HG02970 (cell line): ENCODE results near the gene NOTUM.

Source experiments
- ATAC-seq: cut with Tn5 transposase; IDR thresholded peaks from one replicate; pipeline ENCODE4 v1.9.1; 2021; ENCODE audit warnings: mild to moderate bottlenecking, moderate library complexity, moderate number of reproducible peaks; ENCODE audit not compliant: unreplicated experiment, low FRiP score

NOTUM gene

DNA sequence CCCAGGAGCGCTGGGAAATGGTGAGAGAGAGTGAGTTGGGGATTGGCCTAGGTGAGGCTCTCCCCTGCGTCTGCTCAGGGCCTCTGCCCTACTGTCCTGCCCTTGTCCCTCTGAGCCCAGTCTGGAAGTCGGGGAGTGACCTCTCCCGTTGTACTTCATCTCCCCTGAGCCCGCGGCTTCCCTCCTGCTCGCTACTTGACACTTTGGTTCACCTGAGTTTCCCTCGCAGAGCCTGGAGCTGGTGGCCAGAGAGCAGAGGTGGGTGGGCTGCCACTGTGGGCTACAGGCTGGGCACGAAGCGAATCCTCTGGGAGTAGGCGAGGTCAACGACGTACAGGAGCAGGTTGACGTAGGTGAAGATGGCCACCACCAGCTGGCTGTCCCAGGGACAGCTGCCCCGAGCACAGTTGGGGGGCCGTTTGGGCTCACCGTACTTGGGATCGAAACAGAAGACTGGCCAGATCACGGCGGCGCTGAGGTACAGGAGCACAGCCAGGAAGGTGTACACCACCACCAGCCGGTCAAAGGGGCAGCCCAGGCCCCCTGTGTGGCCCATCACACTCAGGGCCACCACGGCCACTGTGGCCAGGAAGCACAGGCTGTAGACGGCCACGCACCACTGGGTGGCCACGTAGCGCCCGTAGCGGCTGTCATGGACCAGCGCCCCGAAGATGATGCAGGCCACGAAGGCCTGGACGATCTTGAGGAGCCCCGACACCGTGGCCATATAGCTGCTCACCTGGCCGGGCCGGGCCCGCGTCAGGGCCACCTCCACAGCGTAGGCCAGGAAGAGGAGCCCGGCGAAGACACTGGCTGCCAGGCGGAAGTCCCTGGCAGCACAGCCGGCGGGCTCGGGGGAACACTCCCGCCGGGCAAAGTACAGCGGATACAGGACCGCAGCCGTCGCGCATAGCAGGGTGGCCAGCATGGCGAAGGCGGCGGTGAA, 20.2 kb downstream of the NOTUM start:
- ATAC-seq: no peak

DNA sequence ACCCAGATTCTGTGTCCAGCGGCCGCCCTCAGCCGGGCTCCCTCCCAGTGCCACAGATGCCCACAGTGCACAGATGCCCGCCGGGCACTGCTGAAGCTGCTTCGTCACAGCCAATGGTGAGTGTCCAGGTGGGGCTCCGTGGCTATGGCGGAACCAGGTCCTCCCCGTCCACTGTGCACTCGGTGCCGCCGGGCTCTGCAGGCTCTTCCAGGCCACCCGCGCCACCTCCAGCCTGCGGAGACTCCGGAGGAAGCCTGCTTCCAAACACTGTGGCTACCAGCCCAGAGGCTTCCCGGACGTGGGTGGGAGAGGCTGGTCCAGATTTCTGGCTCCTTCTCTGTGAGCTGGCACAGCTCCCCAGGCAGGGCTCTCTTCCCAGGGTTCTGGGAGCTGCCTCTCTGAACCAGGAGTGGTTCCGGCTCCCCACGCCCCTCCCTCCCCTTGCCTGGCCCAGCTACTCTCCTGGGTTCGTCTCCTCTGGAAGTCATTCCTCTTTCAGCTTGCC, 21.1 kb downstream of the NOTUM start:
- no peak for ATAC-seq

DNA sequence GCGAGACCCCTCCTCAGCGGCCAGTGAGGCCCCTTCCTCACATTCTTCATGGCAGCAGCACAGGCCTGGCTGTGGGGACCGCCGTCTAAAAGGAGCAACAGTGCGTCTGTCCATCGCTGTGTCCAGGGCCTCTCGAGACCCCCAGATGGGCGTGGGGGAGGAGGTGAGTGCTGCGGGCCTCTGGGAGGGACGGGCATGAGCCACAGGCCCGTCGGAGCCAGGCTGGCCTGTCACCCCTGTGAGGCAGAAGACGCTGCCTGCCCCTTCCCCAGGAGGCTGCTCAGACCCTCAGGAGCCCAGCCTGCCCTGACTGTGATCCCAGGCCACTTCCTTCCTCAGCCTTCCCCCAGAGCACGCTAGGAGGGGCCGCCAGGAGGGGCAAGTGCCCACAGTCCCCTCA, 21.8 kb downstream of the NOTUM start:
- no peak for ATAC-seq

DNA sequence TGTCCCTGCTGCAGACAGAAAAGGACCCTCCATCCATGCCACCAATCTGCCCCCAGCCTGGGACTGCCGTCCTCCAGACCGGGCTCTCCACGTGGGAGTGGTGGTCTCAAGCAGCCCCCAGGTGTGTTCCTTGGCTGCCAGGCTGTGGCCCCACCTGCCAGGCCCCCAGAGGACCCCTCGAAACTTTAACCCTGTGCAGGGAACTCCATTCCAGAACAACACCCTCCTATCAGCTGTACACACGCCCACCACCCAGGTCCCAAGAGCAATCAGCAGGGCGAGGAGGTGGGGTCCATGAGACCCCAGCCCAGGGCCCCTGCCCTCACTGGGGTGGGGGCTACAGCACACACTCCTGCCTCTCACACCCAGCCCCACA, 25.3 kb downstream of the NOTUM start:
- no peak for ATAC-seq

- ATAC-seq: no peak
These were observed 25.9 kb downstream of the NOTUM start for GRCh38 chr17:81934850-81935708.

- no peak for ATAC-seq
These were observed 26.8 kb downstream of the NOTUM start for GRCh38 chr17:81934098-81934757.

GRCh38 chr17:81933178-81933699, 27.7 kb downstream of the NOTUM start:
- no peak for ATAC-seq

- no peak for ATAC-seq
These were observed 28.5 kb downstream of the NOTUM start for GRCh38 chr17:81932333-81932983.

DNA sequence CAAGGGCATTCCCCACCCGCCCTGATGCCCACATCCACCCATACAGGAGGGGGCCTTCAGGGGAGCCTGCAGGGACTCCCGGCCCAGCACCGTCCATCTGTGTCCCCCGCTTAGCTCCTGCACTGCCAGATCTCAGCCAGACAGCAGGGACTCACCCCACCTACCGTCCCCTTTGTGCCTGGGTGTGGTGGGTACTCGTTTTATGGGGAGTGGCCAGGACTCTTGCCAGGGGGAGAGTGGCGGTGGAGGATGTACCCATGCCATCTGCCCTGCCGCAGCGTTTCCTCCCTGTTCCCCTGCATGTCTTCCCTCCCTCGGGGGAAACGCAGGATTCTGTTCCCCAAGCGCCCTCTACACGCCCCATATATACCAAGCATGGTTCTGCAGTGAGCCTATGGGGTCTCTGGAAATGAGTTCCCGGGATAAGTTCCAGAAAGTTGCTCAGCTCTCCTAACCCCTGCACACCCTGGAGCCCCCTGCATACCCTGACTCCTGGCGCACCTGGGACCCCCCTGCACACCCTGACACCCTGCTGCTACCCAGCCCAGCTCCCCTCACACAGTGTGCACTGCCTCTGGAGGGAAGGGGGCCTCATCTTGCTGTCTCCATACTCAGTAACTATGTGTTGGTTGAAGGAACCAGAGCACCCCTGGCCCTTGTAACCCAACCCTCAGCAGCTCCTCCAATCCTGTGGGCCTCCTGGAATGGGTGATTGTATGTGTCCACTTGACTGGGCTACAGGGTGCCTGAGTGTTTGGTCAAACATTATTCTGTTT, 29.2 kb downstream of the NOTUM start:
- no peak for ATAC-seq

DNA sequence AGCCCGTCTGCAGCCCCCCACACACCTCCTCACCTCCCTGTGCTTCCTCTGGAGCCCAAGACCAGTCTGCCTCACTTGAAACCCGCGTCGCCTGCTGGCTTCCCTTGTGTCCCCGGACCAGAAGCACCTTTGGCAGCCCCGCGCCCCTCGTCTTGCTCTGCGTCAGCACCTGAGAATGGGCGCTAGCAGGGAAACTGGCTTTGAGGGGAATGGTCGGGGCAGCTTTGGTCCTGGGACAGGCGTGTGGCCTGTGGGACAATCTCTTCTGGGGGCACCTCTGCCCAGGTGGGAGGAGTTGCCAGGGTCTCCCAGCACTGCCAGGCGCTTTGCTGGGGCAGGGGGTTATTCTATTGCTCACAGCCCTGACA, 29.8 kb downstream of the NOTUM start:
- no peak for ATAC-seq

GRCh38 chr17:81930142-81931125, 30.6 kb downstream of the NOTUM start:
- no peak for ATAC-seq

GRCh38 chr17:81929253-81930141, 31.5 kb downstream of the NOTUM start:
- no peak for ATAC-seq

GRCh38 chr17:81928544-81929252, 32.3 kb downstream of the NOTUM start:
- no peak for ATAC-seq

- peak; percentile 75 for ATAC-seq
These were observed 33.1 kb downstream of the NOTUM start, which contains the start of gene MAFG for GRCh38 chr17:81927653-81928543. MAFG (minus strand) TSS chr17:81927735; CDS start chr17:81923185, 4,550 bp downstream.

GRCh38 chr17:81927152-81927652, 33.8 kb downstream of the NOTUM start:
- peak; percentile 1 for ATAC-seq
